Stomach (tissue), 4 donors: ENCODE measurements around the gene TRNP1.
"Not testable (repeated sequence)": the region's sequence is repeated elsewhere in the genome, so short reads cannot be mapped to it uniquely, and the experiment has no call there.

Experiments used
- CTCF ChIP-seq, 7 experiments: fragments of 450-650 bp in 4 of 7; fragments of 200-600 bp in 3 of 7; sonication (generic) in 3 of 7; IDR thresholded peaks; one replicate each; pipeline ENCODE4 v1.5.1; 2016 to 2019; ENCODE audit warnings: antibody characterized with exemption in 7 of 7, control low read depth in 2 of 7, mild to moderate bottlenecking in 1 of 7
- EP300 ChIP-seq: sonication (generic); formaldehyde crosslinking; IDR thresholded peaks from one replicate; pipeline ENCODE4 v1.6.1; 2017; ENCODE audit warnings: antibody characterized with exemption
- POLR2A ChIP-seq, 4 donors: fragments of 450-650 bp; IDR thresholded peaks; one replicate each; pipeline ENCODE4 v1.6.1; 2016; ENCODE audit warnings: antibody characterized with exemption in 4 of 4, control low read depth in 2 of 4, mild to moderate bottlenecking in 1 of 4, moderate library complexity in 1 of 4
- POLR2AphosphoS5 ChIP-seq, 3 donors: sonication (generic); formaldehyde crosslinking; IDR thresholded peaks; one replicate each; pipeline ENCODE4 v1.6.1; 2016; ENCODE audit warnings: antibody characterized with exemption in 3 of 3

- TF ChIP-seq CTCF (IDR thresholded peaks at IDR 0.05); POLR2A (IDR thresholded peaks at IDR 0.05); EP300; POLR2AphosphoS5 (IDR thresholded peaks at IDR 0.05): not testable (repeated sequence)
Measured at GRCh38 chr1:26989403-26990109, 3.9 kb upstream of the TRNP1 start.
